GM19397 (cell line): ENCODE measurements around the gene COL6A1.
"Not testable (repeated sequence)": the region's sequence is repeated elsewhere in the genome, so short reads cannot be mapped to it uniquely, and the experiment has no call there.

Experiments
- ATAC-seq: cut with Tn5 transposase; IDR thresholded peaks from one replicate; pipeline ENCODE4 v1.9.1; 2021; ENCODE audit warnings: mild to moderate bottlenecking, moderate library complexity; ENCODE audit not compliant: unreplicated experiment

Gene COL6A1

DNA sequence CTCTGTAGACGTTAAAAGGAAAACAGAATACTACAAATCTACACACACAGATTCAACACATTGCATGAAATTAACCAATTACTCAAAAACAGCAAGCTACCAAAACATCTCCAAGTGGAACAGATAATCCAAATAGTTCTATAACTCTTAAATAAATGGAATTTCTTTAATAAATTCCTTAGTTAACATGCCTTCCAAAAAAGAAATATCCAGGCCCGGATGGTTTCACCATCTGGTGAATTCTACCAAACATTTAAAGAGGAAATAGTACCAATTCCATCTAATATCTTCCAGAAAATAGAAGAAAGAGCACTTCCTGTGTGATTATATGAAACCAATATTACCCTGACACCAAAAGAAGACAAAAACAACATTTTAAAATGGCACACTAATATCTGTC, 63.6 kb downstream of the COL6A1 start:
- no peak for ATAC-seq

DNA sequence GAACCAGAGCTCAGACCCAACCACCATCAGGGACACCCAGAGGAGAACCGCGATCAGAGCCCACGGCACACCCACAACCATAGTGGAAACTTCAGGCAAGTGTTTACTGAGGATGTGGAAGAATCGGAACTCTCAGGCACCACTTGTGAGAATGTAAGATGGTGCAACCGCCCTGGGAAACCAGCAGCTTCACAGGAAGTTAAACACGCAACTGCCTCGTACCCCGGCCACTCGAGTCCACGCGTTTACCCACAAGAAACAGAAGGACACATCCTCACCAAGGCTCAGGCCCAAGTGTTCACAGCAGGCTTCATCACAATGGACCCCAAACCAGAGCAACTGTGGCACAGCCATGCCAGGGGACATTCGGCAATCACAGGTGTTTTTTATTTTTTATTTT, 64.9 kb downstream of the COL6A1 start:
- no peak for ATAC-seq

DNA sequence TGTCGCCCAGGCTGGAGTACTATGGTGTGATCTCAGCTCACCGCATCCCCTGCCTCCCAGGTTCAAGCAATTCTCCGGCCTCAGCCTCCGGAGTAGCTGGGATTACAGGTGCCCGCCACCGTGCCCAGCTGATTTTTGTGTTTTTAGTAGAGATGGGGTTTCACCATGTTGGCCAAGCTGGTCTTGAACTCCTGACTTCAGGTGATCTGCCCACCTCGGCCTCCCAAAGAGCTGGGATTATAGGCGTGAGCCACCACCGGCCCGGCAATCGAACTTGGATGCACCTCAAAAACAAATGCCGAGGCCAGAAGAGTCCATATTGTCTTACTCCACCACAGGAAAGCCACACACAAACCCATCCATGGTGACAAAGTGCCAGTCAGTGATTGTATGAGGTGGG, 65.3 kb downstream of the COL6A1 start:
- ATAC-seq, result not testable (repeated sequence)

DNA sequence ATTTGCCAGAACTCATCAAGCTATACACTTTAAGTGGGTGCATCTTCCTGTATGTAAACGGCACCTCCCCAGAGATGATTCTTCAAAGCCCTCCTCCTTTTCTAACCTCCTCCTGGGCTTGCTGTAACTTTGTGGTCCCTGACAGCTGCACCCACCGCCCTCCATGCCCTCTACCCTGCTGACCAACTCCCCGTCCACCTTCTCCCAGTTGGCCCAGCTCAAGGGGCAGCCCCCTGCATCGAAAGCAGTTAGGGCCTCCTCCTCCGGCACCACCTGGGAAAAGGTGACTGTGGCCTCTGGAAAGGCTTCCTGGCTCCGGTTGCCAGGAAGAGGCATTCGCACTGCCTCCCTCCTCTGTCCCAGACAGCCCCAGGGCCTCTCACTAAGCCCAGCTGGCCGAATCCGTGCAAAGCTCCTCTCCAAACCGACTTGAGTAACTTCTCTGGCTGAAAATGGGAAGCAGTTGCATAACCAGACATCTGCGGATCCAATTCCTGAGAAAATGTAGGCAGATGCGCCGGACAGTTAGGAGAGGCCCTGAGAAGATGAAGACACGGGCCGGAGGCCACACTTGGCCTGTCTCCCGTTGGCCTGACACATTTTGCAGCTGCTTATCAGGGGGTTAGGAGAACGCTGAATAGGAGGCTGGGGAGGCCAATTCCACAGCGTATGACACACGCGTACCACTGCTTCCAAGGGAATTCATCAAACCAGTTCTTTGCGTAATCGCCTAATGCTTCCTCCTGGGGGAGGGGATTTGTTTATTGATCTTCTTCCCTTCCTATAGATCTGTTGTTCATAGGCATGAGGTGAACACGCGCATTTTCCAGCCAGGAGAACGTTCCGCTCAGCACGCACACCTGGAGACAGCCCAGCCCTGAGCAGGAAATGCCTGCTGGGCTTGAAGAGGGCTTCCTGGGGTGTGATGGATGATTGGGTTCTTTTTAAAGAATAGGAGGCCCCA, 67.6 kb downstream of the COL6A1 start:
- ATAC-seq, result no peak

DNA sequence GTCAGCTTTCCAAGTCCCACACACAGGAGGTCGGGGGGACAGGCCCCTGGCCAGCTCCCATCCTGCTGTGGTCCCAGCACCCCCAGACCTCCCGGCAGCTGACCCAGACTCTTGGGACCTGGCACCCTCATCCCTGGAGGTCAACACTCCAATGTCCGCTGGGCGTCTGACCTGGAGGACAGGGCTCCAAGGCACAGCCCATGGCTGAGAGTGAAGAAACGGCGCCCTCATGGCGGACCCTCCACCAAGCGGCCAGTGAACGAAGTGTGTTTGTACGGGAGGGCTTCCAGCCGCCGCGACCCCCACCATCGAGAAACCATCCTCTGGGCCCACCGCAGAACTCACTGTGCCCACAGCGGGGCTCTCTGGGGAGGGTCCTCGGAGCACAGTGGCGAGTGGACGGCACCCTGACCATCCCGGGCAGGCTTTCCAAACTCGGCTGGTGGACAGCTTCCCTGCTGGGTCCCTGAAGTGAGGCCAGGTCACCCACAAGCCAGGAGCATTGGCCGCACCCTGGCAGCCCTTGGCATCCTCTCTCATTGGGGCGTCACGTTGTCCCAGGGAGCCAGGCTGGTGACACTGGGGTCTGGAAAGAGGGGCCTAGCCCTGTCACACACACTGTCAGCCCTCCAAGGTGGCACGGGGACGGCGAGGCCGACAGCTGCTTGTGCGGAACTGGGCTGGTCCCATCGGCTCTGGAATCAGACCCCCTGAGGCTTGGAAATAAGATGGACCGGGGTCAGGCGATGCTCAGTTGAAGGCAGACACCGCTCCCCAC, 68.5 kb downstream of the COL6A1 start:
- ATAC-seq, result no peak

DNA sequence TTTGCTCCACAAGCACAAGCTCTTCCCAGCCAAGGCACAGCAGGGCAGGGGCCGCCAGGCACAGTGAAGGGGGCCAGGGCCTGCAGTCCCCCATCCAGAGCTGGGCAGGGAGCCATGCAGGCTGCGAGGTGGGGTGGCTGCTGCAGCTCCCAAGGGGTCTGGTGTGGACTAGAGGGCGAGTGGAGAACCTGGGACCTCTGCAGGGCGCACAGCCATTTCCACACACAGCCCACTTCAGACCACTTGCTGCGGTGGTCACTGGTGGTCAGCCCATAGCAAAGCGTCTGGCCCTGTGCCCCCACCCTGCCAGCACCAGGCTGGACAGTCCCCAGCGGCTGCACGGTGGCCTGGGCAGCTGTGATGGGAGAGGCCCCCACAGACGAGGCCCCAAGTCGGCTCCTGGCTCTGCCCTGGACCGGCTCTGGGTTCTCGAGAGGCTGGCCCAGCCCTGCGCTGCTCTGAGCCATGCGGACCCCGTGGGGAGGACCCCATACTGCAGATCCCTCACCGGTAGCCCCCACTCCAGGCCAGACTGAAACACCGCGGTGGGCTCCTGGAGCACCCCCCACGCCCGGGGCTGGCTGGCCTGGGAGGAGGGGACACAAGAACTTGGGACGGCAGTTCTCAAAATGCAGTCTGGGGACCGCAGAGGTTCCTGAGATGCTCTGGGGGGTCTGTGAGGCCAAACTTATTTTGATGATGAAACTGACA, 69.3 kb downstream of the COL6A1 start:
- ATAC-seq, result no peak

DNA sequence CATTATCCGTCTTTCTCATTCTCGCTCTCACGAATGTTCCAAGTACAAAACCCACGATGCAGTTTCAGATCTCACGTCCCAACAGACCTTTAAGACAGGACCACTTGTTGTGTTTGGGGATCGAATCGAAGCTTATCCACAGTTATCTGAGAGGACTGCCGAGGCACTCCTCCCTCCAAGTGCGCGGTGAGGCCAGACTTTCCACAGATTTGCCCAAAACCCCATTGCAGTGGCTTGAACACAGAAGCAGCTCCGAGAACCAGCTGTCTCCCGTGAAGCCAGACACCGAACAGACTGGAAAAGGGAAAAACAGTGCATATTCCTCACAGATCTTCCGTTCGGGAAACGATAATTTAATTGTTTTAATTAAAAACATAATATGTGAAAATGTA, 69.8 kb downstream of the COL6A1 start:
- no peak for ATAC-seq

DNA sequence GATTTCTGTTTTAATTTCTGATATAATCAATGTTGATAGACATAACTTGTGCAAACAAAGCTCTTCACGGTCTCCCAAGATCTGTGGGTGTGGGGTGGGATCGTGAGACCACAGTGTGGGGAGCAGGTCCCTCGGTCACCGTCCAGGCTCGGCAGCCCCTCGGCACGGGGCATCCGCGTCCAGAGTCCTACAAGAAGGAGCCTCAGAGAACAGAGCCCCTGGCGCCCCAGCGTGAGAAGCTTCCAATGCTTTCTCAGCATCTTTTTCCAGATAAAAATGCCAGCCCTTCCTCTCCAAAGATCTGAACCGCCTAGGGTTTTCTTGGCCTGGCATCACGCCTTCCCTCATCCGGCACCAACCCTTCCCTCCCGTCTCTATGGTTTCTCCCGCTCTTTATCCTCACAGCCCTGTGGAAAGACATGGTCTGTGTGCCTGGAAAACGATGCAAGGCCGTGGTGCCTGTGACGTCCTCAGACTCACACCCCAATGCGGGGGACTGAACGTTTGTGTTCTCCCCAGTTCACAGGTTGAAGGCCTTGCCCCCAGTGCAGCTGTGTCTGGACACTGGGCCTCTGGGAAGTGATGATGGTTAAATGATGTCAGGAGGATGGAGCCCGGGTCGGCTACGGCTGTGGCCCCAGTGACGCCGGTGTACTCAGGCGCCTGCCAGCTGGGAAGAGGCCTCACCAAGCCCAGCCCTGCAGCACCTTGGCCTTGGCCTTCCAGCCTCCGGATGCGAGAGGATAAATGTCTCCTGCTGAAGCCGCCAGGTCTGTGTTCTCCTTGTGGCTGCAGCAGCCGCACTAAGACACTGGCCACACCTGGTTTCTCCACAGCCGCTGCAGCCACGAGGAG, 70.5 kb downstream of the COL6A1 start:
- no peak for ATAC-seq

DNA sequence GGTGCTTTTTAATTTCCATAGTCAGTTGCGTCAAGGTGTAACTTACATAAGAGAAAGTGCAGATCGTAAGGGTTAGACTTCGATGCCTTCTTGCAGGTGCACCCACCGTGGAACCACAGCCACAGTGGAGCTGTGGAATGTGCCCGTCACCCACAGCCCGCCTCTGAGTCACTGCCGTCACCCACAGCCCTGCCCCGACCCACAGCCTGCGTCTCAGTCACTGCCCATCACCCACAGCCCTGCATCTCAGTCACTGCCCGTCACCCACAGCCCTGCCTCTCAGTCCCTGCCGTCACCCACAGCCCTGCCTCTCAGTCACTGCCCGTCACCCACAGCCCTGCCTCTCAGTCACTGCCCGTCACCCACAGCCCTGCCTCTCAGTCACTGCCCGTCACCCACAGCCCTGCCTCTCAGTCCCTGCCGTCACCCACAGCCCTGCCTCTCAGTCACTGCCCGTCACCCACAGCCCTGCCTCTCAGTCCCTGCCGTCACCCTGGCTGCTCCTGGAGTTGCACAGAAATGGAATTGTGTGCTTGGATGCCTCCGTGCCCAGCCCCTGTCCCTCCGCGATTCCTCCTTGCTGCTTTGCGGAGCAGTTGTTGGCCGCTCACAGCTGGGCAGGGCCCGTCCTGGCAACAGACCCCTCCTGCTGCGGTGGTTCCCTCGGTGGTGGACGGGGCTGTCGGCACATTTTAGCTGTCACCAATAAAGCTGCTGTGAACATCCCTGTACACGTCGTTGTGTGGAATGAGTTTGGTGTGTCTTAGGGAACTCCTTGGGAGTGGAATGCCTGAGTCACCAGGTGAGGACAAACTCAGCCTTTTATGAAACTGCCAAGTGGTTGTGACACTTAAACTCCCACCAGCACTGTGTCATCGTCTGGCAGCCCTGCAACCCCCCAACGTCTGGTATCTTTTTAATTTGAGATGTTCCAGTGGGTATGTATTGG, 71.4 kb downstream of the COL6A1 start:
- ATAC-seq, result no peak

DNA sequence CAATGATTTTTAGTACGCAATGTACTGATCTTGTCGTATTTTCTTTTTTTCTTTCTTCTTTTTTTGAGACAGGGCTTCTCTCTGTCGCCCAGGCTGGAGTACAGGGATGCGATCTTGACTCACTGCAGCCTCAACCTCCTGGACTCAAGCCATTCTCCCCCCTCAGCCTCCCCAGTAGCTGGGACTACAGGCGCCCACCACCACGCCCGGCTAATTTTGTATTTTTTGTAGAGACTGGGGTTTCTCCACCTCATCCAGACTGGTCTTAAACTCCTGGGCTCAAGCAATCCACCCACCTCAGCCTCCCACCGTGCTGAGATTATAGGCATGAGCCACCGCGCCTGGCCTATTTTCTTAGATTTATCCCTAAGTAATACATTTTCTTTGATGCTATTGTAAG, 72.5 kb downstream of the COL6A1 start:
- ATAC-seq, result no peak

DNA sequence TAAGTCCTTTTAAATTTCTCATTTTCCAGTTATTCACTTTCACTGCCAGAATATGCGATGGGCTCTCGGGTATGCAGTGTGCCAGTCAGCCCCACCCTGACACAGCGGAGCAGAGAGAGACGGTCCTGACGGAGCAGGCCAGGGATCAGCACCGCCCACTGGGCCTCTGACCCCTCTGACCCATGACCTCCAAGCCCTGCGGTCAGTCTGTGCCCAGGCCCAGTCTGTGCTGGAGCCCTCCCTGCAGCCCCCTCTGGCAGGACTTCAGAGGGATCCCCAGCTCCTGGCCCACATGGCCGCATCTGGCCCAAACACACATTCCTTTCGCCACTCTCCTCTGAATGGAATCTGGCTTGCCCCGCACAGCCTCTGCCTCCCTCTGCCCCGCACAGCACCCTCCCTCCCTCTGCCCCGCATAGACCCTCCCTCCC, 72.9 kb downstream of the COL6A1 start:
- no peak for ATAC-seq
